Liver (tissue), 9 donors: ENCODE measurements around the gene CFAP57. TPM values are rescaled to one million over a fixed set of nuclear protein-coding genes. Genes with fewer than 3 reads are reported as not detected.

Experiments
- DNase-seq: peaks from one replicate; pipeline ENCODE4 v3.0.0-alpha.2; 2017; ENCODE audit warnings: low spot score
- H3K27ac ChIP-seq, 2 donors: one replicate each; pipeline ENCODE4 v1.7.0; 2013; ENCODE audit warnings: inconsistent platforms in 2 of 2, low read length in 2 of 2, control low read depth in 1 of 2, low read depth in 1 of 2, mild to moderate bottlenecking in 1 of 2
- H3K27me3 ChIP-seq, 4 donors: one replicate each; pipeline versions ENCODE4 v1.6.1 to v1.7.0; 2013; ENCODE audit warnings: low read length in 3 of 4, inconsistent platforms in 1 of 4, mild to moderate bottlenecking in 1 of 4, moderate library complexity in 1 of 4; ENCODE audit not compliant: control insufficient read depth in 4 of 4, insufficient read depth in 4 of 4
- H3K36me3 ChIP-seq, 4 donors: one replicate each; pipeline versions ENCODE4 v1.6.1 to v1.7.0; 2013; ENCODE audit warnings: low read length in 3 of 4, mild to moderate bottlenecking in 3 of 4, low read depth in 1 of 4, moderate library complexity in 1 of 4; ENCODE audit not compliant: control insufficient read depth in 4 of 4, insufficient read depth in 3 of 4
- H3K4me1 ChIP-seq, 4 donors: one replicate each; pipeline versions ENCODE4 v1.6.1 to v1.7.0; 2013; ENCODE audit warnings: low read length in 3 of 4, mild to moderate bottlenecking in 3 of 4, moderate library complexity in 1 of 4; ENCODE audit not compliant: control insufficient read depth in 4 of 4, insufficient read depth in 4 of 4
- H3K4me3 ChIP-seq, 3 donors: one replicate each; pipeline versions ENCODE4 v1.6.1 to v1.7.0; 2013; ENCODE audit warnings: low read length in 3 of 3, control low read depth in 1 of 3, low read depth in 1 of 3, mild to moderate bottlenecking in 1 of 3
- H3K9ac ChIP-seq, 2 donors: one replicate each; pipeline ENCODE4 v1.7.0; 2013; ENCODE audit warnings: low read length in 2 of 2, mild to moderate bottlenecking in 2 of 2, moderate library complexity in 2 of 2, control low read depth in 1 of 2, low read depth in 1 of 2
- H3K9me3 ChIP-seq, 4 donors: one replicate each; pipeline versions ENCODE4 v1.6.1 to v1.7.0; 2013; ENCODE audit warnings: low read length in 3 of 4; ENCODE audit not compliant: control insufficient read depth in 4 of 4
- FOXA1 ChIP-seq: IDR thresholded peaks from 2 replicates; pipeline ENCODE4 v1.6.1; 2016; ENCODE audit warnings: antibody characterized with exemption
- FOXA2 ChIP-seq: IDR thresholded peaks from 2 replicates; pipeline ENCODE4 v1.6.1; 2016; ENCODE audit warnings: antibody characterized with exemption
- GABPA ChIP-seq, 2 donors: IDR thresholded peaks in 1 of 2; conservative IDR thresholded peaks in 1 of 2; 2 replicates each; pipeline ENCODE4 v1.6.1; 2016; ENCODE audit warnings: antibody characterized with exemption in 2 of 2, mild to moderate bottlenecking in 1 of 2, moderate library complexity in 1 of 2
- HNF4G ChIP-seq: IDR thresholded peaks from 2 replicates; pipeline ENCODE4 v1.6.1; 2016; ENCODE audit warnings: antibody characterized with exemption
- JUND ChIP-seq, 2 donors: IDR thresholded peaks; 2 replicates each; pipeline ENCODE4 v1.6.1; 2016; ENCODE audit warnings: antibody characterized with exemption in 2 of 2
- NR2F2 ChIP-seq: IDR thresholded peaks from 2 replicates; pipeline ENCODE4 v1.6.1; 2016; ENCODE audit warnings: antibody characterized with exemption
- RAD21 ChIP-seq, 2 donors: IDR thresholded peaks; 2 replicates each; pipeline ENCODE4 v1.6.1; 2016; ENCODE audit warnings: antibody characterized with exemption in 2 of 2, mild to moderate bottlenecking in 2 of 2
- RXRA ChIP-seq, 2 donors: IDR thresholded peaks; 2 replicates each; pipeline ENCODE4 v1.6.1; 2017 to 2018; ENCODE audit warnings: antibody characterized with exemption in 2 of 2, mild to moderate bottlenecking in 1 of 2
- SP1 ChIP-seq: IDR thresholded peaks from 2 replicates; pipeline ENCODE4 v1.6.1; 2018; ENCODE audit warnings: antibody characterized with exemption, mild to moderate bottlenecking
- TAF1 ChIP-seq: conservative IDR thresholded peaks from 2 replicates; pipeline ENCODE4 v1.6.1; 2016; ENCODE audit warnings: antibody characterized with exemption, mild to moderate bottlenecking
- WGBS: extraction: QIAGEN DNeasy Blood & Tissue Kit; methylation state at CpG from one replicate; pipeline ENCODE4 v1.1.7; 2013; 5-methylcytosine and 5-hydroxymethylcytosine counted together
- polyA plus RNA-seq, 2 donors: library from polyadenylated mRNA; stranded (reverse) in 1 of 2; unstranded in 1 of 2; fragments of 200-250 nt in 1 of 2; fragments of >200 nt in 1 of 2; fragmentation: Nextera tagmentation in 1 of 2; extraction: Ambion mirVana in 1 of 2; gene quantifications; one replicate each; pipeline versions ENCODE4 v1.2.1 to v1.2.3, GENCODE V29; 2013 to 2015
- total RNA-seq, 2 donors: library from RNA; depleted of rRNA; stranded (reverse); fragments of >200 nt; gene quantifications; one replicate each; pipeline ENCODE4 v1.2.3, GENCODE V29; 2014
- TF ChIP-seq, protein P1 (sequence below): IDR thresholded peaks from 2 replicates; pipeline ENCODE4 v1.6.1; 2016; ENCODE audit warnings: antibody characterized with exemption, mild to moderate bottlenecking
- TF ChIP-seq, protein P2 (sequence below): IDR thresholded peaks from 2 replicates; pipeline ENCODE4 v1.6.1; 2016; ENCODE audit warnings: antibody characterized with exemption
- TF ChIP-seq, protein P3 (sequence below): IDR thresholded peaks from 2 replicates; pipeline ENCODE4 v1.6.1; 2016; ENCODE audit warnings: antibody characterized with exemption
- TF ChIP-seq, protein P4 (sequence below): fragments of 150-350 bp; IDR thresholded peaks from 2 replicates; pipeline ENCODE4 v1.5.1; 2017; ENCODE audit warnings: improper control_type of control experiment, low read depth, low read length; ENCODE audit not compliant: missing input control
- donor health status: healthy.
- donor health status: healthy.
- donor health status: healthy.
- donor health status: healthy.
- donor health status: healthy.

Gene CFAP57
- total and polyA plus RNA-seq, 4 donors, result under 0.01 to 14.5 (median 0.10) TPM

DNA sequence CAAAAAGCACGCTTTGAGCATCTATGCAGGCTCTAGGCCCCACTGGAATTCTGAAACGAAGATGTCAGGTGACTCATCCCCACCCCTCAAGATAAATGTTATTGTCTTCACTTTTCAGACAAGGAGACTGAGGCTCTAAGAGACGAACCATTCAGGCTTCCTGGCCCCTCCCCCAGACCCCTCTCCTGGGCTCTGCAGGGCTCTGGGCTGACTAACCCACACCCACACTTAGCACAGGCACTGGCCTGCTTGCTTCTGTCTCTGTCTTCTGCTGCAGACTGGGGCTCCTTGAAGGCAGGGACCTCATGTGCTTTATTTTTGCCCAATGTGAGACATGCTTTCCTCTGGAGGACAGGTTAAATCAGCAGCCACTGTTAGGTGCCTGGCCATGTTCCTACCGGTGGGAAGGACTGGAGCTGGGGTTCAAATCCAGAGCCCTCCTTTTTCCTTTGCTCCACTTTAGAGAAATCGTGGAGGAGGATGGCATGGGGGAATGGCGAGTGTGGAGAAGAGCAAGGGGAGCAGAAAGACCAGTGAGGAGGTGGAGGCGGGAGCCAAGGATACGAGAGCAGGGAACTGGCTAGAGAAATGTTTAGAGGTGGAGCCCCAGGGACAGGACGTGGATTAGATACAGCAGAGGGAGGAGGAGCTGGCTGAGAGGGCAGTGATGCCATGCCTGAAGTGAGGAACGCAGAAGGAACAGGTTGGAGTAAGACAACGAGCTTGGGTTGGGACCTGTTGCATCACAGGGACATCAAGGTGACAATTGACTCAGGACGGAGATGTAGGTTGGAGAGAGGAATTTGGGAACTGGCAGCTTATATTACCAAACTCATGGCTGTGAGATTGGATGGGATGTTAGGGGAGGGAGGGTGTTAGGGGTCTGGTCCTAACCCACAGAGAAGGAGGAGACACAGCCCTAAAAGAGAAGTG lies 99.3 kb downstream of the CFAP57 start:
- no peak overlapping the region for H3K4me3 ChIP-seq
- H3K27me3 ChIP-seq, result peaks cover 0 to 2% (median 0%) of the 10 kb centered on the region in 4 donors
- 81% methylated on average over 12 of the region's 12 CpGs for WGBS
- H3K9ac ChIP-seq, result no peak overlapping the region
- TF ChIP-seq, protein P1, sequence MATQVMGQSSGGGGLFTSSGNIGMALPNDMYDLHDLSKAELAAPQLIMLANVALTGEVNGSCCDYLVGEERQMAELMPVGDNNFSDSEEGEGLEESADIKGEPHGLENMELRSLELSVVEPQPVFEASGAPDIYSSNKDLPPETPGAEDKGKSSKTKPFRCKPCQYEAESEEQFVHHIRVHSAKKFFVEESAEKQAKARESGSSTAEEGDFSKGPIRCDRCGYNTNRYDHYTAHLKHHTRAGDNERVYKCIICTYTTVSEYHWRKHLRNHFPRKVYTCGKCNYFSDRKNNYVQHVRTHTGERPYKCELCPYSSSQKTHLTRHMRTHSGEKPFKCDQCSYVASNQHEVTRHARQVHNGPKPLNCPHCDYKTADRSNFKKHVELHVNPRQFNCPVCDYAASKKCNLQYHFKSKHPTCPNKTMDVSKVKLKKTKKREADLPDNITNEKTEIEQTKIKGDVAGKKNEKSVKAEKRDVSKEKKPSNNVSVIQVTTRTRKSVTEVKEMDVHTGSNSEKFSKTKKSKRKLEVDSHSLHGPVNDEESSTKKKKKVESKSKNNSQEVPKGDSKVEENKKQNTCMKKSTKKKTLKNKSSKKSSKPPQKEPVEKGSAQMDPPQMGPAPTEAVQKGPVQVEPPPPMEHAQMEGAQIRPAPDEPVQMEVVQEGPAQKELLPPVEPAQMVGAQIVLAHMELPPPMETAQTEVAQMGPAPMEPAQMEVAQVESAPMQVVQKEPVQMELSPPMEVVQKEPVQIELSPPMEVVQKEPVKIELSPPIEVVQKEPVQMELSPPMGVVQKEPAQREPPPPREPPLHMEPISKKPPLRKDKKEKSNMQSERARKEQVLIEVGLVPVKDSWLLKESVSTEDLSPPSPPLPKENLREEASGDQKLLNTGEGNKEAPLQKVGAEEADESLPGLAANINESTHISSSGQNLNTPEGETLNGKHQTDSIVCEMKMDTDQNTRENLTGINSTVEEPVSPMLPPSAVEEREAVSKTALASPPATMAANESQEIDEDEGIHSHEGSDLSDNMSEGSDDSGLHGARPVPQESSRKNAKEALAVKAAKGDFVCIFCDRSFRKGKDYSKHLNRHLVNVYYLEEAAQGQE, result no peak
- TF ChIP-seq, protein P2, sequence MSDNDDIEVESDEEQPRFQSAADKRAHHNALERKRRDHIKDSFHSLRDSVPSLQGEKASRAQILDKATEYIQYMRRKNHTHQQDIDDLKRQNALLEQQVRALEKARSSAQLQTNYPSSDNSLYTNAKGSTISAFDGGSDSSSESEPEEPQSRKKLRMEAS, result no peak
- TF ChIP-seq SP1 (no peak), NR2F2 (no peak), TAF1 (no peak), GABPA (IDR thresholded peaks at IDR 0.05 in 1 of 2, conservative IDR thresholded peaks at IDR 0.05 in 1 of 2) (no peak)
- no peaks in the 10 kb centered on the region for H3K36me3 ChIP-seq
- no peak for DNase-seq
- no peak overlapping the region for H3K27ac ChIP-seq
- H3K4me1 ChIP-seq, result peaks cover 5 to 22% (median 14%) of the 10 kb centered on the region in 4 donors
- H3K9me3 ChIP-seq, result no peaks in the 10 kb centered on the region

DNA sequence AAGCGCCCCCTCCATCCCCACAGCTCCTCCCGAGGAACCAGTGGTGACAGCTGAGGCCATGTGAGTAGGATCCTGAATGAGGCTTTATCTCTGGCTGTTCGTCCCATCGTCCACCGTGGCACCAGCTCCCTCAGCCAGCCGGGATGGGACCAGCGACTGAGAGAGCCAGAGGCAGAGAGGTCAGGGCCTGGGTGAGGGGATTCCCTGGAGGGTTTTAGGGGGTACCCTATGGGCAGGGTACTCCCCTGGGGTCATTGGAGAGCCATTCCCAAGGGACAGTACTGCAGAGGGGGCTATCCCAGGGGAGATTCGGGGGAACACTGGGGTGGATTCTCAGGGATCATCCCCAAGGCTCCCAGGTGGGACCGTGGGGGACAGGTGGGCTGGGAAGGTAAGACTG lies 100.0 kb downstream of the CFAP57 start:
- Histone ChIP-seq H3K36me3 (no peaks in the 10 kb centered on the region), H3K4me3 (no peak overlapping the region), H3K27ac (no peak overlapping the region), H3K9me3 (no peaks in the 10 kb centered on the region), H3K4me1 (peaks cover 8 to 25% (median 19%) of the 10 kb centered on the region in 4 donors), H3K27me3 (peaks cover 0 to 2% (median 0%) of the 10 kb centered on the region in 4 donors), H3K9ac (no peak overlapping the region)
- DNase-seq, result no peak
- TF ChIP-seq HNF4G, result no peak
- 87% methylated on average over 9 of the region's 9 CpGs for WGBS

DNA sequence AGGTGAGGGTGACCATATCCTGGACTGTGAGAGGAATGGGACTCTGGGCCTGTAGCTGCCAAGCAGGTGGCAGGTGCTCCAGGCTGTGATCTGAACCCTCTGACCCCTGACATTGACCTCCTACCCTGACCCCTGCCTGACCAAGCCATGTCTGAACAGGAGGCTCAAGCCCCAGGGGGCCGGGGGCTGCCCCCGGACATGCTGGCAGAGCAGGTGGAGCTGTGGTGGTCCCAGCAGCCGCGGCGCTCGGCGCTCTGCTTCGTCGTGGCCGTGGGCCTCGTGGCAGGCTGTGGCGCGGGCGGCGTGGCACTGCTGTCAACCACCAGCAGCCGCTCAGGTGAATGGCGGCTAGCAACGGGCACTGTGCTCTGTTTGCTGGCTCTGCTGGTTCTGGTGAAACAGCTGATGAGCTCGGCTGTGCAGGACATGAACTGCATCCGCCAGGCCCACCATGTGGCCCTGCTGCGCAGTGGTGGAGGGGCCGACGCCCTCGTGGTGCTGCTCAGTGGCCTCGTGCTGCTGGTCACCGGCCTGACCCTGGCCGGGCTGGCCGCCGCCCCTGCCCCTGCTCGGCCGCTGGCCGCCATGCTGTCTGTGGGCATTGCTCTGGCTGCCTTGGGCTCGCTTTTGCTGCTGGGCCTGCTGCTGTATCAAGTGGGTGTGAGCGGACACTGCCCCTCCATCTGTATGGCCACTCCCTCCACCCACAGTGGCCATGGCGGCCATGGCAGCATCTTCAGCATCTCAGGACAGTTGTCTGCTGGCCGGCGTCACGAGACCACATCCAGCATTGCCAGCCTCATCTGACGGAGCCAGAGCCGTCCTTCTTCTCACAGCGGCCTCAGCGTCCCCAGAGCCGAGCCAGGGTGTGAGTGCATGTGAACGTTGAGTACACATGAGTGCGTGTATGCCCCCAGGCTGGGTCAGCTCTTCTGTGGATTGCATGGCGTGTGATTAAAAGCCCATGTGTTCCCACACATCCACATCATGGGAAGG lies 100.7 kb downstream of the CFAP57 start:
- DNase-seq, result no peak
- no peak overlapping the region for H3K9ac ChIP-seq
- peaks cover 8 to 27% (median 20%) of the 10 kb centered on the region in 4 donors for H3K4me1 ChIP-seq
- peaks cover 0 to 2% (median 0%) of the 10 kb centered on the region in 4 donors for H3K27me3 ChIP-seq
- 98% methylated on average over 46 of the region's 46 CpGs for WGBS
- no peaks in the 10 kb centered on the region for H3K9me3 ChIP-seq
- no peaks in the 10 kb centered on the region for H3K36me3 ChIP-seq
- no peak overlapping the region for H3K27ac ChIP-seq
- no peak overlapping the region for H3K4me3 ChIP-seq
- no peak for TF ChIP-seq RXRA (IDR thresholded peaks at IDR 0.05)
- no peak for TF ChIP-seq HNF4G
- TF ChIP-seq, protein P3, sequence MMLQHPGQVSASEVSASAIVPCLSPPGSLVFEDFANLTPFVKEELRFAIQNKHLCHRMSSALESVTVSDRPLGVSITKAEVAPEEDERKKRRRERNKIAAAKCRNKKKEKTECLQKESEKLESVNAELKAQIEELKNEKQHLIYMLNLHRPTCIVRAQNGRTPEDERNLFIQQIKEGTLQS, result no peak
- TF ChIP-seq RAD21 (IDR thresholded peaks at IDR 0.05), result no peak
- TF ChIP-seq FOXA1, result no peak
- TF ChIP-seq NR2F2, result no peak
- TF ChIP-seq, protein P4, sequence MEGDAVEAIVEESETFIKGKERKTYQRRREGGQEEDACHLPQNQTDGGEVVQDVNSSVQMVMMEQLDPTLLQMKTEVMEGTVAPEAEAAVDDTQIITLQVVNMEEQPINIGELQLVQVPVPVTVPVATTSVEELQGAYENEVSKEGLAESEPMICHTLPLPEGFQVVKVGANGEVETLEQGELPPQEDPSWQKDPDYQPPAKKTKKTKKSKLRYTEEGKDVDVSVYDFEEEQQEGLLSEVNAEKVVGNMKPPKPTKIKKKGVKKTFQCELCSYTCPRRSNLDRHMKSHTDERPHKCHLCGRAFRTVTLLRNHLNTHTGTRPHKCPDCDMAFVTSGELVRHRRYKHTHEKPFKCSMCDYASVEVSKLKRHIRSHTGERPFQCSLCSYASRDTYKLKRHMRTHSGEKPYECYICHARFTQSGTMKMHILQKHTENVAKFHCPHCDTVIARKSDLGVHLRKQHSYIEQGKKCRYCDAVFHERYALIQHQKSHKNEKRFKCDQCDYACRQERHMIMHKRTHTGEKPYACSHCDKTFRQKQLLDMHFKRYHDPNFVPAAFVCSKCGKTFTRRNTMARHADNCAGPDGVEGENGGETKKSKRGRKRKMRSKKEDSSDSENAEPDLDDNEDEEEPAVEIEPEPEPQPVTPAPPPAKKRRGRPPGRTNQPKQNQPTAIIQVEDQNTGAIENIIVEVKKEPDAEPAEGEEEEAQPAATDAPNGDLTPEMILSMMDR, result no peak
- no peak for TF ChIP-seq SP1
- no peak for TF ChIP-seq JUND (IDR thresholded peaks at IDR 0.05)
- TF ChIP-seq FOXA2, result no peak
- TF ChIP-seq TAF1, result no peak
- TF ChIP-seq, protein P1, result no peak
